HG03196 (cell line): ENCODE data around the gene CYP1A2.

Experiments used
- ATAC-seq: cut with Tn5 transposase; IDR thresholded peaks from one replicate; pipeline ENCODE4 v1.9.1; 2021; ENCODE audit not compliant: unreplicated experiment

CYP1A2 gene

GRCh38 chr15:74788042-74788682 is 39.5 kb downstream of the CYP1A2 start:
- no peak for ATAC-seq

- ATAC-seq: peak; percentile 23
Measured at GRCh38 chr15:74788683-74789151, 40.1 kb downstream of the CYP1A2 start.

GRCh38 chr15:74789171-74789631 is 40.6 kb downstream of the CYP1A2 start:
- ATAC-seq: no peak

- ATAC-seq: no peak
Measured at GRCh38 chr15:74789741-74790079, 41.1 kb downstream of the CYP1A2 start.

GRCh38 chr15:74790080-74790916 is 41.7 kb downstream of the CYP1A2 start:
- peak; percentile 16 for ATAC-seq

GRCh38 chr15:74791007-74791406 is 42.4 kb downstream of the CYP1A2 start:
- no peak for ATAC-seq

GRCh38 chr15:74791667-74792066 is 43.0 kb downstream of the CYP1A2 start:
- no peak for ATAC-seq

GRCh38 chr15:74792227-74793016 is 43.8 kb downstream of the CYP1A2 start:
- no peak for ATAC-seq

GRCh38 chr15:74793135-74794028 is 44.7 kb downstream of the CYP1A2 start:
- ATAC-seq: no peak

- no peak for ATAC-seq
Measured at GRCh38 chr15:74794248-74794969, 45.8 kb downstream of the CYP1A2 start.

- ATAC-seq: no peak
Measured at GRCh38 chr15:74794970-74795349, 46.3 kb downstream of the CYP1A2 start.

GRCh38 chr15:74795966-74796625 is 47.5 kb downstream of the CYP1A2 start:
- no peak for ATAC-seq

- ATAC-seq: no peak
Measured at GRCh38 chr15:74798388-74799254, 50.0 kb downstream of the CYP1A2 start.

GRCh38 chr15:74799255-74799855 is 50.7 kb downstream of the CYP1A2 start:
- no peak for ATAC-seq

GRCh38 chr15:74799856-74800558 is 51.4 kb downstream of the CYP1A2 start:
- ATAC-seq: peak; percentile 76

- no peak for ATAC-seq
Measured at GRCh38 chr15:74800559-74801094, 52.0 kb downstream of the CYP1A2 start.
